PC-3 (cell line): ENCODE measurements around the gene DCAF5.

ENCODE experiments used
- EZH2 ChIP-seq: fragments of 300-600 bp; sonication (generic); IDR thresholded peaks from one replicate; pipeline ENCODE4 v1.6.1; 2017; ENCODE audit warnings: antibody characterized with exemption, mild to moderate bottlenecking, low read length; ENCODE audit not compliant: unreplicated experiment
- EZH2phosphoT487 ChIP-seq: fragments of 300-600 bp; sonication (generic); IDR thresholded peaks from 2 replicates; pipeline ENCODE4 v1.6.1; 2018; ENCODE audit warnings: mild to moderate bottlenecking, antibody characterized with exemption, low read length, borderline replicate concordance
- TF ChIP-seq, protein P1 (sequence below): fragments of 300-600 bp; sonication (generic); conservative IDR thresholded peaks from 2 replicates; pipeline ENCODE4 v1.5.1; 2017; ENCODE audit warnings: antibody characterized with exemption, low read depth, mild to moderate bottlenecking, low read length

DNA sequence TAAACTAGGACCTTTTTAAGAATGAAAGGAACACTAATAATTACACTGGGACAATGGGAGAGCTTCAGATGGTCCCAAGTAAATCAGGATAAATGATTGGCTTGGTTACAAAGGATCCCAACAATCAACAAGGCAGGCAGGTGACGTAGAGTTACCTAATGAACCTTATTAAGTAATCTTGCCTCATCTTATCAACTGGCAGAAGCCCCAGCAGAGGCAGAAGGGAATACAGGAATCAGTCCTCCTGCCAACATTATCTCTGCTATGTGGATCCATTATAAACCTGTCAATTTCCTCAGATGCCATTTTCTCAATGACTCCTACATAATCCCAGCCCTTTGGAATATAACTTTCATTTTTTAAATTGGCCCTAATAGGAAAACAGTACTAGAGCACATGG, 11.4 kb downstream of the DCAF5 start:
- TF ChIP-seq, protein P1, sequence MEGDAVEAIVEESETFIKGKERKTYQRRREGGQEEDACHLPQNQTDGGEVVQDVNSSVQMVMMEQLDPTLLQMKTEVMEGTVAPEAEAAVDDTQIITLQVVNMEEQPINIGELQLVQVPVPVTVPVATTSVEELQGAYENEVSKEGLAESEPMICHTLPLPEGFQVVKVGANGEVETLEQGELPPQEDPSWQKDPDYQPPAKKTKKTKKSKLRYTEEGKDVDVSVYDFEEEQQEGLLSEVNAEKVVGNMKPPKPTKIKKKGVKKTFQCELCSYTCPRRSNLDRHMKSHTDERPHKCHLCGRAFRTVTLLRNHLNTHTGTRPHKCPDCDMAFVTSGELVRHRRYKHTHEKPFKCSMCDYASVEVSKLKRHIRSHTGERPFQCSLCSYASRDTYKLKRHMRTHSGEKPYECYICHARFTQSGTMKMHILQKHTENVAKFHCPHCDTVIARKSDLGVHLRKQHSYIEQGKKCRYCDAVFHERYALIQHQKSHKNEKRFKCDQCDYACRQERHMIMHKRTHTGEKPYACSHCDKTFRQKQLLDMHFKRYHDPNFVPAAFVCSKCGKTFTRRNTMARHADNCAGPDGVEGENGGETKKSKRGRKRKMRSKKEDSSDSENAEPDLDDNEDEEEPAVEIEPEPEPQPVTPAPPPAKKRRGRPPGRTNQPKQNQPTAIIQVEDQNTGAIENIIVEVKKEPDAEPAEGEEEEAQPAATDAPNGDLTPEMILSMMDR: no peak
- no peak for TF ChIP-seq EZH2
- TF ChIP-seq EZH2phosphoT487: no peak
